HepG2 (cell line): ENCODE data around the gene ABCC2. TPM values are rescaled to one million over a fixed set of nuclear protein-coding genes. Genes with fewer than 3 reads are reported as not detected.

Experiments
- ATAC-seq: fragments of 200-7000 bp; cut with Tn5 transposase; 3 replicates; pipeline ENCODE4 v1.9.1; 2020; ENCODE audit warnings: mild to moderate bottlenecking, moderate library complexity
- BruUV-seq: library from RNA; stranded (reverse); fragments of 400-500 nt; replicated peaks from 2 replicates; lab custom pipeline; 2021; lab: Mats Ljungman, UMichigan
- CTCF ChIA-PET: fragments of 300-600 bp; formaldehyde crosslinking; extraction: SDS; loops from one replicate; lab custom pipeline; 2021; ENCODE audit warnings: low total read pairs, inconsistent platforms, low intra/inter-chr PET ratio; lab: Yijun Ruan, JAX
- POLR2A ChIA-PET: fragments of 350-600 bp; sonication (Branson Sonifier 250); formaldehyde crosslinking; loops from one replicate; lab custom pipeline; 2020; ENCODE audit warnings: antibody characterized with exemption, inconsistent platforms; lab: Yijun Ruan, JAX
- DNase-seq: peaks from one replicate; pipeline ENCODE4 v3.0.0-alpha.2; 2015; ENCODE audit warnings: low spot score
- FAIRE-seq: peaks from 3 replicates; lab custom pipeline; 2011; peaks lifted over from hg19 to GRCh38; lab: Jason Lieb, UNC
- H2AFZ ChIP-seq: one replicate; pipeline ENCODE4 v1.6.1; 2011; ENCODE audit warnings: low read length, inconsistent platforms
- H3K27ac ChIP-seq: fragments of 300-600 bp; 3 replicates; pipeline ENCODE4 v1.8.0; 2011; ENCODE audit warnings: mixed run types, mild to moderate bottlenecking, mixed read lengths, low read length, inconsistent platforms; ENCODE audit not compliant: insufficient read depth; ENCODE audit errors: extremely low read length
- H3K27me3 ChIP-seq, 2 experiments: fragments of 200-600 bp in 1 of 2; 2 replicates in 1 of 2; 3 replicates in 1 of 2; pipeline versions ENCODE4 v1.6.0 to v1.8.0; 2011; ENCODE audit warnings: low read length in 2 of 2, mild to moderate bottlenecking in 2 of 2, moderate library complexity in 2 of 2, inconsistent platforms in 1 of 2; ENCODE audit not compliant: insufficient read depth in 2 of 2, control insufficient read depth in 1 of 2
- H3K36me3 ChIP-seq, 2 experiments: fragments of 200-600 bp in 1 of 2; replicated peaks in 1 of 2; 2 replicates in 1 of 2; 3 replicates in 1 of 2; pipeline versions ENCODE4 v1.5.1 to v1.8.0; 2011; ENCODE audit warnings: low read length in 2 of 2, inconsistent platforms in 1 of 2; ENCODE audit not compliant: insufficient read depth in 2 of 2, control insufficient read depth in 1 of 2
- H3K4me1 ChIP-seq: 2 replicates; pipeline ENCODE4 v1.5.1; 2012; ENCODE audit warnings: low read length, inconsistent platforms; ENCODE audit not compliant: insufficient read depth
- H3K4me2 ChIP-seq: 2 replicates; pipeline ENCODE4 v1.6.0; 2011; ENCODE audit warnings: low read depth, low read length, inconsistent platforms
- H3K4me3 ChIP-seq, 3 experiments: fragments of 200-600 bp in 1 of 3; sonication (generic), shearing (Covaris generic) in 1 of 3; replicated peaks in 1 of 3; 2 replicates each; pipeline ENCODE4 v1.5.1; 2011 to 2016; ENCODE audit warnings: low read length in 3 of 3, inconsistent platforms in 2 of 3, low read depth in 2 of 3, mild to moderate bottlenecking in 2 of 3, control low read depth in 1 of 3, mixed read lengths in 1 of 3; ENCODE audit not compliant: insufficient read depth in 1 of 3
- H3K79me2 ChIP-seq: one replicate; pipeline ENCODE4 v1.6.1; 2011; ENCODE audit warnings: low read length, inconsistent platforms; ENCODE audit not compliant: insufficient read depth
- H3K9ac ChIP-seq: 2 replicates; pipeline ENCODE4 v1.6.0; 2011; ENCODE audit warnings: mild to moderate bottlenecking, low read depth, low read length, inconsistent platforms; ENCODE audit not compliant: insufficient read depth
- H3K9me3 ChIP-seq: 2 replicates; pipeline ENCODE4 v1.5.1; 2012; ENCODE audit warnings: mild to moderate bottlenecking, low read length
- H4K20me1 ChIP-seq: 2 replicates; pipeline ENCODE4 v1.6.0; 2011; ENCODE audit warnings: inconsistent platforms, mild to moderate bottlenecking, low read length, moderate library complexity; ENCODE audit not compliant: insufficient read depth
- ATF4 ChIP-seq, 2 experiments: fragments of 450-650 bp in 1 of 2; sonication (generic) in 1 of 2; formaldehyde crosslinking; IDR thresholded peaks; 2 replicates each; pipeline versions ENCODE4 v1.5.0 to v1.8.0; 2020 to 2022; ENCODE audit warnings: mild to moderate bottlenecking in 1 of 2, missing genetic modification reagents in 1 of 2
- CEBPB ChIP-seq: IDR thresholded peaks from 2 replicates; pipeline ENCODE4 v1.6.1; 2011; ENCODE audit warnings: low read depth, low read length, improper control_type of control experiment, borderline replicate concordance
- RBFOX2 ChIP-seq: fragments of 200-400 bp; formaldehyde crosslinking; IDR thresholded peaks from 2 replicates; pipeline ENCODE4 v1.6.1; 2017; ENCODE audit warnings: low read depth, mild to moderate bottlenecking, low read length
- ZNF121 ChIP-seq: sonication (generic); formaldehyde crosslinking; IDR thresholded peaks from 2 replicates; pipeline ENCODE4 v1.5.0; 2020; ENCODE audit warnings: mild to moderate bottlenecking, missing genetic modification reagents
- ZNF382 ChIP-seq: sonication (generic); formaldehyde crosslinking; IDR thresholded peaks from 2 replicates; pipeline ENCODE4 v1.5.0; 2020; ENCODE audit warnings: missing genetic modification reagents, mild to moderate bottlenecking, borderline replicate concordance
- ZNF468 ChIP-seq: sonication (generic); formaldehyde crosslinking; IDR thresholded peaks from 2 replicates; pipeline ENCODE4 v1.8.0; 2022; ENCODE audit warnings: mild to moderate bottlenecking, moderate library complexity, missing genetic modification reagents
- WGBS: methylation state at CpG from one replicate; pipeline ENCODE4 v1.1.6; 2017; ENCODE audit warnings: low lambda C conversion rate; 5-methylcytosine and 5-hydroxymethylcytosine counted together
- in situ Hi-C: cut with HindIII; loops from 2 replicates; pipeline ENCODE4 v1.10.0; 2017; ENCODE audit warnings: low pct_unique_long_range_greater_than_20kb; ENCODE audit not compliant: extremely low pct_ligation_motif_present
- intact Hi-C: fragments of 100-400 bp; cut with micrococcal nuclease; formaldehyde crosslinking; loops from one replicate; pipeline ENCODE4 v1.10.0; 2022; ENCODE audit not compliant: unreplicated experiment
- polyA plus RNA-seq, 8 experiments: library from polyadenylated mRNA; depleted of rRNA in 3 of 8; stranded (reverse) in 7 of 8; unstranded in 1 of 8; fragments of >200 nt; fragmentation: Illumina TruSeq in 4 of 8; extraction: Trizol in 4 of 8; gene quantifications; 2 replicates each; pipeline versions ENCODE4 v1.2.1 to v1.2.3, GENCODE V29; 2011 to 2016; ENCODE audit warnings: low read depth in 4 of 8, missing spikeins in 1 of 8, mixed read lengths in 1 of 8; ENCODE audit not compliant: insufficient read depth in 1 of 8
- total RNA-seq, 5 experiments: library from RNA; depleted of rRNA; stranded (reverse); fragments of >200 nt; fragmentation: Illumina TruSeq; extraction: Trizol; gene quantifications; 2 replicates each; pipeline ENCODE4 v1.2.3, GENCODE V29; 2016; ENCODE audit warnings: low read depth in 1 of 5
- TF ChIP-seq, protein P1 (sequence below): sonication (generic); formaldehyde crosslinking; IDR thresholded peaks from 2 replicates; pipeline ENCODE4 v1.9.0; 2022; ENCODE audit warnings: missing genetic modification reagents, mild to moderate bottlenecking, borderline replicate concordance
- TF ChIP-seq, protein P2 (sequence below): sonication (generic); formaldehyde crosslinking; IDR thresholded peaks from 2 replicates; pipeline ENCODE4 v1.4.0; 2020; ENCODE audit warnings: missing genetic modification reagents

Gene ABCC2
- total and polyA plus RNA-seq, 2 of the 13 experiments (the other 11 are each of a cell fraction or from before 2014, with no cell fraction given) = 181 to 497 TPM

GRCh38 chr10:99788598-99789256, 6.3 kb downstream of the ABCC2 start:
- POLR2A ChIA-PET = interaction anchor here (1.1 to 4.2 kb wide), 3 partner anchors 10 to 57 kb away, joined by 3 to 23 read pairs (median 4); partner anchors contain the start of genes COX15 and CUTC
- Histone ChIP-seq H3K36me3 (peaks cover 25 to 73% of the 10 kb centered on the region in 2 experiments), H3K79me2 (peaks cover 92% of the 10 kb centered on the region), H3K9me3 (no peaks in the 10 kb centered on the region), H3K4me3 (peak overlapping the region; percentile 19 to 35 (median 33); a peak in 4 of 6 replicates), H2AFZ (no peak overlapping the region), H3K4me1 (peaks cover 63% of the 10 kb centered on the region), H3K27me3 (no peaks in the 10 kb centered on the region; a peak in 1 of 5 replicates), H4K20me1 (peaks cover 58% of the 10 kb centered on the region)
- DNase-seq = no peak
- CTCF ChIA-PET = no interaction called here
- in situ Hi-C loops = loop anchor here (5.0 kb wide), 1 partner anchor 36 kb away; no protein-coding TSS in a partner anchor
- intact Hi-C loops = no loop called here
- no TSS peak for BruUV-seq
- no peak for TF ChIP-seq ZNF468 (CRISPR knock-in tag)
- TF ChIP-seq ZNF121 (CRISPR knock-in tag) = no peak
- TF ChIP-seq, protein P1, sequence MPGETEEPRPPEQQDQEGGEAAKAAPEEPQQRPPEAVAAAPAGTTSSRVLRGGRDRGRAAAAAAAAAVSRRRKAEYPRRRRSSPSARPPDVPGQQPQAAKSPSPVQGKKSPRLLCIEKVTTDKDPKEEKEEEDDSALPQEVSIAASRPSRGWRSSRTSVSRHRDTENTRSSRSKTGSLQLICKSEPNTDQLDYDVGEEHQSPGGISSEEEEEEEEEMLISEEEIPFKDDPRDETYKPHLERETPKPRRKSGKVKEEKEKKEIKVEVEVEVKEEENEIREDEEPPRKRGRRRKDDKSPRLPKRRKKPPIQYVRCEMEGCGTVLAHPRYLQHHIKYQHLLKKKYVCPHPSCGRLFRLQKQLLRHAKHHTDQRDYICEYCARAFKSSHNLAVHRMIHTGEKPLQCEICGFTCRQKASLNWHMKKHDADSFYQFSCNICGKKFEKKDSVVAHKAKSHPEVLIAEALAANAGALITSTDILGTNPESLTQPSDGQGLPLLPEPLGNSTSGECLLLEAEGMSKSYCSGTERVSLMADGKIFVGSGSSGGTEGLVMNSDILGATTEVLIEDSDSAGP = no peak
- TF ChIP-seq, protein P2, sequence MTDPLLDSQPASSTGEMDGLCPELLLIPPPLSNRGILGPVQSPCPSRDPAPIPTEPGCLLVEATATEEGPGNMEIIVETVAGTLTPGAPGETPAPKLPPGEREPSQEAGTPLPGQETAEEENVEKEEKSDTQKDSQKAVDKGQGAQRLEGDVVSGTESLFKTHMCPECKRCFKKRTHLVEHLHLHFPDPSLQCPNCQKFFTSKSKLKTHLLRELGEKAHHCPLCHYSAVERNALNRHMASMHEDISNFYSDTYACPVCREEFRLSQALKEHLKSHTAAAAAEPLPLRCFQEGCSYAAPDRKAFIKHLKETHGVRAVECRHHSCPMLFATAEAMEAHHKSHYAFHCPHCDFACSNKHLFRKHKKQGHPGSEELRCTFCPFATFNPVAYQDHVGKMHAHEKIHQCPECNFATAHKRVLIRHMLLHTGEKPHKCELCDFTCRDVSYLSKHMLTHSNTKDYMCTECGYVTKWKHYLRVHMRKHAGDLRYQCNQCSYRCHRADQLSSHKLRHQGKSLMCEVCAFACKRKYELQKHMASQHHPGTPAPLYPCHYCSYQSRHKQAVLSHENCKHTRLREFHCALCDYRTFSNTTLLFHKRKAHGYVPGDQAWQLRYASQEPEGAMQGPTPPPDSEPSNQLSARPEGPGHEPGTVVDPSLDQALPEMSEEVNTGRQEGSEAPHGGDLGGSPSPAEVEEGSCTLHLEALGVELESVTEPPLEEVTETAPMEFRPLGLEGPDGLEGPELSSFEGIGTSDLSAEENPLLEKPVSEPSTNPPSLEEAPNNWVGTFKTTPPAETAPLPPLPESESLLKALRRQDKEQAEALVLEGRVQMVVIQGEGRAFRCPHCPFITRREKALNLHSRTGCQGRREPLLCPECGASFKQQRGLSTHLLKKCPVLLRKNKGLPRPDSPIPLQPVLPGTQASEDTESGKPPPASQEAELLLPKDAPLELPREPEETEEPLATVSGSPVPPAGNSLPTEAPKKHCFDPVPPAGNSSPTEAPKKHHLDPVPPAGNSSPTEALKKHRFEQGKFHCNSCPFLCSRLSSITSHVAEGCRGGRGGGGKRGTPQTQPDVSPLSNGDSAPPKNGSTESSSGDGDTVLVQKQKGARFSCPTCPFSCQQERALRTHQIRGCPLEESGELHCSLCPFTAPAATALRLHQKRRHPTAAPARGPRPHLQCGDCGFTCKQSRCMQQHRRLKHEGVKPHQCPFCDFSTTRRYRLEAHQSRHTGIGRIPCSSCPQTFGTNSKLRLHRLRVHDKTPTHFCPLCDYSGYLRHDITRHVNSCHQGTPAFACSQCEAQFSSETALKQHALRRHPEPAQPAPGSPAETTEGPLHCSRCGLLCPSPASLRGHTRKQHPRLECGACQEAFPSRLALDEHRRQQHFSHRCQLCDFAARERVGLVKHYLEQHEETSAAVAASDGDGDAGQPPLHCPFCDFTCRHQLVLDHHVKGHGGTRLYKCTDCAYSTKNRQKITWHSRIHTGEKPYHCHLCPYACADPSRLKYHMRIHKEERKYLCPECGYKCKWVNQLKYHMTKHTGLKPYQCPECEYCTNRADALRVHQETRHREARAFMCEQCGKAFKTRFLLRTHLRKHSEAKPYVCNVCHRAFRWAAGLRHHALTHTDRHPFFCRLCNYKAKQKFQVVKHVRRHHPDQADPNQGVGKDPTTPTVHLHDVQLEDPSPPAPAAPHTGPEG (CRISPR knock-in tag) = no peak
- TF ChIP-seq ZNF382 = no peak
- TF ChIP-seq CEBPB = 0 out of 2 replicates have a peak, but pooled peaks have one; percentile 7
- peak; percentile 7 for TF ChIP-seq RBFOX2
- TF ChIP-seq ATF4 (CRISPR knock-in tag; IDR thresholded peaks at IDR 0.05) = no peak
- TF ChIP-seq, all 625 proteins: peak for 2
- peak overlapping the region; percentile 34; the same call in 1 of the 2 replicates for H3K9ac ChIP-seq
- peak overlapping the region; percentile 53 for H3K4me2 ChIP-seq
- FAIRE-seq = no peak
- H3K27ac ChIP-seq = peak overlapping the region; percentile 2
- 71% methylated on average over 5 of the region's 6 CpGs for WGBS
- no peak for ATAC-seq
